Kidney (tissue), 14 donors: ENCODE measurements around the gene TTC39B. TPM values are rescaled to one million over a fixed set of nuclear protein-coding genes. Genes with fewer than 3 reads are reported as not detected.

Experiments used
- DNase-seq, 5 donors: peaks; one replicate each; pipeline ENCODE4 v3.0.0-alpha.2; 2013 to 2020
- FAIRE-seq: peaks from 2 replicates; lab custom pipeline; 2012; peaks lifted over from hg19 to GRCh38; lab: Jason Lieb, UNC
- H3K27ac ChIP-seq, 2 donors: one replicate each; pipeline ENCODE4 v1.7.0; 2013; ENCODE audit warnings: low read depth in 2 of 2, low read length in 2 of 2, inconsistent platforms in 1 of 2
- H3K27me3 ChIP-seq: one replicate; pipeline ENCODE4 v1.7.1; 2013; ENCODE audit warnings: low read length, inconsistent platforms; ENCODE audit not compliant: control insufficient read depth, insufficient read depth
- H3K36me3 ChIP-seq, 3 donors: one replicate each; pipeline versions ENCODE4 v1.7.0 to v1.7.1; 2013; ENCODE audit warnings: low read length in 3 of 3, control low read depth in 1 of 3, inconsistent platforms in 1 of 3; ENCODE audit not compliant: insufficient read depth in 3 of 3, control insufficient read depth in 2 of 3
- H3K4me1 ChIP-seq, 3 donors: one replicate each; pipeline versions ENCODE4 v1.7.0 to v1.7.1; 2013; ENCODE audit warnings: low read length in 3 of 3, inconsistent platforms in 1 of 3, low read depth in 1 of 3; ENCODE audit not compliant: control insufficient read depth in 2 of 3, insufficient read depth in 2 of 3
- H3K4me3 ChIP-seq, 3 donors: one replicate each; pipeline versions ENCODE4 v1.7.0 to v1.8.1; 2013; ENCODE audit warnings: low read length in 3 of 3, control low read depth in 1 of 3, inconsistent platforms in 1 of 3
- H3K9ac ChIP-seq, 3 donors: one replicate each; pipeline versions ENCODE4 v1.7.0 to v1.7.1; 2013; ENCODE audit warnings: low read length in 3 of 3, control low read depth in 1 of 3, inconsistent platforms in 1 of 3
- H3K9me3 ChIP-seq, 3 donors: one replicate each; pipeline versions ENCODE4 v1.7.0 to v1.7.1; 2013; ENCODE audit warnings: low read length in 3 of 3, control low read depth in 1 of 3, inconsistent platforms in 1 of 3; ENCODE audit not compliant: control insufficient read depth in 2 of 3, insufficient read depth in 1 of 3
- CTCF ChIP-seq: IDR thresholded peaks from 3 replicates; pipeline ENCODE4 v1.5.1; 2012; ENCODE audit warnings: mild to moderate bottlenecking, moderate library complexity, borderline replicate concordance; ENCODE audit not compliant: insufficient read depth; ENCODE audit errors: extremely low read depth
- intact Hi-C: fragments of 100-400 bp; cut with DNase I; formaldehyde crosslinking; loops from one replicate; pipeline ENCODE4 v1.11.1; 2022
- polyA plus RNA-seq: library from polyadenylated mRNA; stranded (reverse); fragments of 350-450 nt; fragmentation: Illumina TruSeq; extraction: RNeasy Lipid Tissue Mini Kit (QIAGEN cat#74804); gene quantifications from one replicate; pipeline ENCODE4 v1.2.3, GENCODE V29; 2014; ENCODE audit warnings: low read depth, low replicate concordance; ENCODE audit not compliant: insufficient read depth
- total RNA-seq: library from RNA; stranded (reverse); fragmentation: NEBNext Ultra II Directional; extraction: Animal tissue kit (Norgen Biotek cat#: 25700); gene quantifications from one replicate; pipeline ENCODE4 v1.2.1, GENCODE V29; 2021
- donor health status: control.
- donor health status: control.
- donor health status: control.
- donor health status: control.
- donor health status: control.
- donor health status: DM: yes; HTN: yes; CAD: no.
- donor health status: Normal renal cell carcinoma (clear cell type).

TTC39B gene
- total and polyA plus RNA-seq, 2 donors from 2014 or later: 4.9 to 22.0 TPM

GRCh38 chr9:15317836-15318235 lies 10.8 kb upstream of the TTC39B start:
- H3K4me1 ChIP-seq: no peaks in the 10 kb centered on the region
- H3K36me3 ChIP-seq: no peaks in the 10 kb centered on the region
- H3K27ac ChIP-seq: no peak overlapping the region
- FAIRE-seq: no peak
- no peaks in the 10 kb centered on the region for H3K27me3 ChIP-seq
- no peak overlapping the region for H3K9ac ChIP-seq
- no peak for TF ChIP-seq CTCF
- DNase-seq: no peak
- H3K4me3 ChIP-seq: no peak overlapping the region
- H3K9me3 ChIP-seq: no peaks in the 10 kb centered on the region
- intact Hi-C loops: no loop called here

GRCh38 chr9:15311607-15312006 lies 4.6 kb upstream of the TTC39B start:
- no peak for FAIRE-seq

GRCh38 chr9:15310107-15310850 lies 3.3 kb upstream of the TTC39B start:
- Histone ChIP-seq H3K27me3 (no peaks in the 10 kb centered on the region), H3K9me3 (no peaks in the 10 kb centered on the region), H3K27ac (no peak overlapping the region), H3K4me1 (no peaks in the 10 kb centered on the region), H3K4me3 (no peak overlapping the region), H3K36me3 (no peaks in the 10 kb centered on the region), H3K9ac (no peak overlapping the region)
- intact Hi-C loops: no loop called here
- TF ChIP-seq CTCF: no peak
- DNase-seq (no peak), FAIRE-seq (no peak)

More at GRCh38 chr9:15311607-15312006, 4.6 kb upstream of the TTC39B start:
- no peaks in the 10 kb centered on the region for H3K27me3 ChIP-seq
- intact Hi-C loops: no loop called here
- no peaks in the 10 kb centered on the region for H3K9me3 ChIP-seq
- no peaks in the 10 kb centered on the region for H3K36me3 ChIP-seq
- no peak overlapping the region for H3K9ac ChIP-seq
- no peak overlapping the region for H3K4me3 ChIP-seq
- no peak overlapping the region for H3K27ac ChIP-seq
- no peaks in the 10 kb centered on the region for H3K4me1 ChIP-seq
- no peak for TF ChIP-seq CTCF
- DNase-seq: no peak
